EL (cell line): ENCODE results near the gene CFAP74.

Experiments used
- DNase-seq: peaks from one replicate; pipeline ENCODE4 v3.0.0-alpha.2; 2016

Gene CFAP74

GRCh38 chr1:1914971-1915692, 88.5 kb downstream of the CFAP74 start, which contains the start of gene CALML6:
Gene CALML6, plus strand, starts transcription at chr1:1915260. Its CDS starts 21 bp downstream, at chr1:1915281.
- no peak for DNase-seq

GRCh38 chr1:1914101-1914970, 89.2 kb downstream of the CFAP74 start:
- no peak for DNase-seq

- DNase-seq, result no peak
These were observed 92.1 kb downstream of the CFAP74 start for GRCh38 chr1:1911350-1912041.

- DNase-seq, result no peak
These were observed 92.8 kb downstream of the CFAP74 start for GRCh38 chr1:1910651-1911331.

- no peak for DNase-seq
These were observed 93.5 kb downstream of the CFAP74 start for GRCh38 chr1:1910033-1910465.

- DNase-seq, result no peak
These were observed 95.1 kb downstream of the CFAP74 start for GRCh38 chr1:1908506-1908791.

GRCh38 chr1:1907098-1907736, 96.4 kb downstream of the CFAP74 start:
- DNase-seq, result no peak

- DNase-seq, result peak; percentile 83
These were observed 97.1 kb downstream of the CFAP74 start for GRCh38 chr1:1906185-1907097.

GRCh38 chr1:1903224-1903623, 100.4 kb downstream of the CFAP74 start:
- DNase-seq, result no peak

GRCh38 chr1:1901641-1902294, 101.8 kb downstream of the CFAP74 start:
- no peak for DNase-seq

- no peak for DNase-seq
These were observed 102.5 kb downstream of the CFAP74 start for GRCh38 chr1:1900883-1901640.

GRCh38 chr1:1899967-1900327, 103.6 kb downstream of the CFAP74 start:
- DNase-seq, result no peak

- no peak for DNase-seq
These were observed 104.2 kb downstream of the CFAP74 start for GRCh38 chr1:1899266-1899966.

- no peak for DNase-seq
These were observed 105.2 kb downstream of the CFAP74 start for GRCh38 chr1:1898246-1898933.

GRCh38 chr1:1895456-1896336, 107.9 kb downstream of the CFAP74 start:
- no peak for DNase-seq

- DNase-seq, result no peak
These were observed 108.5 kb downstream of the CFAP74 start for GRCh38 chr1:1895060-1895418.

- DNase-seq, result no peak
These were observed 109.1 kb downstream of the CFAP74 start for GRCh38 chr1:1894354-1895059.
